Esophagus muscularis mucosa (tissue), 4 donors: ENCODE data around the gene ZFHX3.

ENCODE experiments used
- EP300 ChIP-seq: sonication (generic); formaldehyde crosslinking; IDR thresholded peaks from one replicate; pipeline ENCODE4 v1.6.1; 2017; ENCODE audit warnings: antibody characterized with exemption
- POLR2A ChIP-seq: fragments of 450-650 bp; IDR thresholded peaks from one replicate; pipeline ENCODE4 v1.6.1; 2017; ENCODE audit warnings: antibody characterized with exemption, moderate library complexity, mild to moderate bottlenecking, low read depth
- POLR2AphosphoS5 ChIP-seq, 2 donors: sonication (generic); formaldehyde crosslinking; IDR thresholded peaks; one replicate each; pipeline ENCODE4 v1.6.1; 2017; ENCODE audit warnings: antibody characterized with exemption in 2 of 2
- TF ChIP-seq, protein P1 (sequence below), 3 experiments: fragments of 200-600 bp in 2 of 3; fragments of 450-650 bp in 1 of 3; sonication (generic) in 2 of 3; IDR thresholded peaks; one replicate each; pipeline ENCODE4 v1.5.1; 2017 to 2019; ENCODE audit warnings: antibody characterized with exemption in 3 of 3, mild to moderate bottlenecking in 2 of 3, moderate library complexity in 1 of 3

DNA sequence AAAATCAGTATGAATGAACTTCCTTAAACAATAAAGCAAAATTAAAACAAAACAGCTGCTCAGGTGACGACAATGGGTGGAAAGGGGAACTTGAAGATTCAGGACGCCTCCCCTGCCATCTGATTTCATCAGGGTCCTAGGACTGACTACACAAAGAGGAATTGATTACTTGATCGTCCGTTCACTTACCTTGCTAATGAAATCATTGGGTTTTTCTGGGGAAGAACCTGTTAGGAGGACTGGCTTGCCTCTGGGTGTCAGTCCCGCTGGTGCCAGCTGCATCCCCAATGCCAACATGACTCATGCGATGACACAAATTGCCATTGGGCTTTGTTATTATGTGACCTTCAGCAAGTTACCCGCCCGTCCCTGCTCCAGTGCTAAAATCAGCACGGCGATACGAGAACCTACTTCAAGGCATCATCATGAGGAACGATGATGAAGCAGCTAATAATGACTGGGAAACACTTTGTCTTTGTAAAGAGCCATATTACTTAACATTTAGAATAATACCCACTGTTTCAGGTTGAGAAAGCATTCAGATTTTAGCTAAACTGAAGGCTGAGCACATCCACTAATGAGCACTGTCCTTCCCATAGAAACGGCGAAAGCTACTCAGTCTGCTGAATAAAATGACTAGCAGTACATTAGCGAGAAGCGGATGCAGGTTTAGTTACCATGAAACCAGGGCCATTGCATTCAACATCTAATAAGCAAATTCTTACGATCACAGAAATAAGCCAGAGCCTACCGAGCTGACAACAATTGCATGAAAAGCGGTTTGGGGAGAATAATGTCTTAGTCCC, 139.4 kb downstream of the ZFHX3 start:
- no peak for TF ChIP-seq POLR2A
- TF ChIP-seq, protein P1, sequence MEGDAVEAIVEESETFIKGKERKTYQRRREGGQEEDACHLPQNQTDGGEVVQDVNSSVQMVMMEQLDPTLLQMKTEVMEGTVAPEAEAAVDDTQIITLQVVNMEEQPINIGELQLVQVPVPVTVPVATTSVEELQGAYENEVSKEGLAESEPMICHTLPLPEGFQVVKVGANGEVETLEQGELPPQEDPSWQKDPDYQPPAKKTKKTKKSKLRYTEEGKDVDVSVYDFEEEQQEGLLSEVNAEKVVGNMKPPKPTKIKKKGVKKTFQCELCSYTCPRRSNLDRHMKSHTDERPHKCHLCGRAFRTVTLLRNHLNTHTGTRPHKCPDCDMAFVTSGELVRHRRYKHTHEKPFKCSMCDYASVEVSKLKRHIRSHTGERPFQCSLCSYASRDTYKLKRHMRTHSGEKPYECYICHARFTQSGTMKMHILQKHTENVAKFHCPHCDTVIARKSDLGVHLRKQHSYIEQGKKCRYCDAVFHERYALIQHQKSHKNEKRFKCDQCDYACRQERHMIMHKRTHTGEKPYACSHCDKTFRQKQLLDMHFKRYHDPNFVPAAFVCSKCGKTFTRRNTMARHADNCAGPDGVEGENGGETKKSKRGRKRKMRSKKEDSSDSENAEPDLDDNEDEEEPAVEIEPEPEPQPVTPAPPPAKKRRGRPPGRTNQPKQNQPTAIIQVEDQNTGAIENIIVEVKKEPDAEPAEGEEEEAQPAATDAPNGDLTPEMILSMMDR (IDR thresholded peaks at IDR 0.05) = no peak
- no peak for TF ChIP-seq EP300
- TF ChIP-seq POLR2AphosphoS5 (IDR thresholded peaks at IDR 0.05) = no peak
